Mesodermal cell (in vitro differentiated cells): ENCODE measurements around the gene HAP1.

ENCODE experiments used
- H3K27ac ChIP-seq: 2 replicates; pipeline ENCODE4 v1.7.0; 2013; ENCODE audit warnings: mild to moderate bottlenecking, low read depth, low read length, moderate library complexity; ENCODE audit not compliant: severe bottlenecking
- H3K36me3 ChIP-seq: 2 replicates; pipeline ENCODE4 v1.7.1; 2013; ENCODE audit warnings: mild to moderate bottlenecking, low read length, moderate library complexity; ENCODE audit not compliant: control insufficient read depth, insufficient read depth
- H3K4me1 ChIP-seq: one replicate; pipeline ENCODE4 v1.7.1; 2013; ENCODE audit warnings: mild to moderate bottlenecking, low read length; ENCODE audit not compliant: insufficient read depth, control insufficient read depth, poor library complexity, severe bottlenecking
- H3K4me3 ChIP-seq: 2 replicates; pipeline ENCODE4 v1.7.0; 2013; ENCODE audit warnings: low read length, control low read depth, mild to moderate bottlenecking; ENCODE audit not compliant: insufficient read depth, poor library complexity, severe bottlenecking; ENCODE audit errors: extremely low read depth
- H3K9me3 ChIP-seq: 2 replicates; pipeline ENCODE4 v1.7.1; 2013; ENCODE audit warnings: mild to moderate bottlenecking, low read length, moderate library complexity; ENCODE audit not compliant: control insufficient read depth
- WGBS, 2 experiments: methylation state at CpG; one replicate each; pipeline ENCODE4 v1.1.5; 2013; ENCODE audit warnings: missing lambda C conversion rate in 2 of 2; ENCODE audit not compliant: insufficient coverage in 2 of 2; 5-methylcytosine and 5-hydroxymethylcytosine counted together

HAP1 gene

DNA sequence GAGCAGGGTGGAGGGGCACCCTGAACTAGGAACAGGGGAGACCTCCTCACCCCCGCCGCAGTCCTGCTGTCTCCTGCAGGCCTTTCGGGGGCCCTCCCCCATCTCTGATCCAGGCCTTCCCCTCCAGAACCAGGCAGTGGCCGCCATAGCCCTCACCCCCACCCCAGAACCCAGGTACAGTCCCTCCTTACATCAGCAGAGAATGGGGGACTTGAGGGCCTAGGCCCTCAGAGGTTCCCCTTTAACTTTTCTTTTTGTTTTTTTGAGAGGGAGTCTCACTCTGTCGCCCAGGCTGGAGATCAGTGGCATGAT is 4.3 kb upstream of the HAP1 start:
- Histone ChIP-seq H3K4me1 (peaks cover 2% of the 10 kb centered on the region), H3K27ac (no peak overlapping the region), H3K9me3 (no peaks in the 10 kb centered on the region), H3K36me3 (no peaks in the 10 kb centered on the region), H3K4me3 (no peak overlapping the region)
- WGBS, 2 experiments: 97% methylated on average over 4 of the region's 5 CpGs; no CpG with 5 or more reads in 1 of the 2 experiments

DNA sequence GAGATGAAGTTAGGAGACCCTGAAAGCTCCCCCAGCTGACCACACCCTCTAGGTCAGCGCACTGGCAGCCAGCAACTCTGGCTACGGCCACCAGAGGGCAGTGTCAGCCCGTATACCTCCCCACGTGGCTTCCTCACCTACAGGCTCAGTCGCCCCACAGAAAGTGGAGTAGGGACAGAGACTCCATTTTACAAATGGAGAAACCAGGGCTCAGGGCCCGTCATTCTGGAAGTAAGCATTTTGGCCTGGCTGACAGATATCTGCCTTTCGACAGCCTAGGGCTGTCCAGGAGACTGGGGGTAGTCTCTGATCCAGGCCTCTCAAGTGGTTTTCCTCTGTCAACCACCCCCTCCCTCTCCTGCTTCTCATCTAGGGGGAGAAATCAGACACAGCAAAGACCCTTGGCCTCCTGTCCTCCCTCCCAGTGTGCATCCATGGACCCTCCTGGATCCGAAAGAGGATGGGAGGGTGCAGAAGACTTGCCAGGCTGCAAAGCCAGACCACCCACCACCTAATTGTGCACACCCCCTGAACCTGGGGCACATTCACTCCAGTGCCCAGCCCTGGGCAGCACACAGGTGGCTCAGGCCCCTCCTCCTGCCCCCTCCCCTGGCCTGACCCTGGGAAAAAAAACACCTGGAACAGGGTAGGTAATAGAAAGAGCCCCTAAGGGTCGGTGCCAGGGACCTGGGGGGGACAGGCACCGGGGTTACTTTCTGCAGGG is 3.8 kb upstream of the HAP1 start:
- WGBS, 2 experiments: 25 to 44% methylated on average over 5 to 8 of the region's 10 CpGs
- Histone ChIP-seq H3K36me3 (no peaks in the 10 kb centered on the region), H3K27ac (no peak overlapping the region), H3K4me3 (no peak overlapping the region), H3K9me3 (no peaks in the 10 kb centered on the region), H3K4me1 (peaks cover 2% of the 10 kb centered on the region)

DNA sequence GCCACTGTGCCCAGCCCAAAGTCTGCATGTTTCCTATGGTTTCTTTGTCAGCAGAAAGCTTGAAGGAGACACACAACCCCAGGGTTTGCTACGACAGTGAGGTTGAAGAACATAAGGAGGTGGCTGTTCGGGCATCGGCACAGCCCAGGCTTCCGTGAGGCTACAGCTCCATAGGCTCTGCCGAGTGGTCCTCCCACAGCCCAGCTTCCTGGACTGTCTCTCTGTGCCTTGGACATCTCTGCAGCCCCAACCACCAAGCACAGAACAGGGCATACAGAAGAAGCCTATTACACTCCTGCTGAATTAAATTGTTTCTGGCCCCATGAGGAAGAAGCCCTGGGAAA is 3.2 kb upstream of the HAP1 start:
- H3K36me3 ChIP-seq: no peaks in the 10 kb centered on the region
- H3K4me3 ChIP-seq: no peak overlapping the region
- peaks cover 2% of the 10 kb centered on the region for H3K4me1 ChIP-seq
- 31 to 49% methylated on average over 4 to 5 of the region's 5 CpGs for WGBS, 2 experiments
- no peak overlapping the region for H3K27ac ChIP-seq
- H3K9me3 ChIP-seq: no peaks in the 10 kb centered on the region

DNA sequence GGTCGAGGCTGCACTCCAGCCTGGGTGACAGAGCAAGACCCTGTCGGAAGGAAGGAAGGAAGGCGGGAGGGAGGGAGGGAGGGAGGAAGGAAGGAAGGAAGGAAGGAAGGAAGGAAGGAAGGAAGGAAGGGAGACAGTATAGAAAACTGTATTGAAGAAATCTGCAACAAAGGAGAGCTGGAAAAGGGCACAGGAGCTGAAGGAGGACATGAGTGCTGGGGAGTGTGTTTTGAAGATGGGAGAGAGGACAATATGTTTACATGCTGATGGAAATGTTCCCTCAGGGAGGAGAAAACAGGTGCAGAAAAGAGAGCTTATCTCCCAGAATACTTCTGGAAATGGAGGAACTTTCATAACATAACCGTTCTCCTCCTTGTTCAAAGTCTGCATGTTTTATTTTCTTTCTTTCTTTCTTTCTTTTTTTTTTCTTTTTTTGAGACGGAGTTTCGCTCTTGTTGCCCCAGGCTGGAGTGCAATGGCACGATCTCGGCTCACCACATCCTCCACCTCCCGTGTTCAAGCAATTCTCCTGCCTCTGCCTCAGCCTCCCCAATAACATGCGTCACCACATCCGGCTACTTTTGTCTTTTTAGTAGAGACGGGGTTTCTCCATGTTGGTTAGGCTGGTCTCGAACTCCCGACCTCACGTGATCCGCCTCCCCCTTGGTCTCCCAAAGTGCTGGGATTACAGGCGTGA is 2.7 kb upstream of the HAP1 start:
- Histone ChIP-seq H3K9me3 (no peaks in the 10 kb centered on the region), H3K4me3 (no peak overlapping the region), H3K36me3 (no peaks in the 10 kb centered on the region), H3K4me1 (peaks cover 2% of the 10 kb centered on the region), H3K27ac (no peak overlapping the region)
- WGBS, 2 experiments: 77% methylated on average over 13 to 15 of the region's 17 CpGs

DNA sequence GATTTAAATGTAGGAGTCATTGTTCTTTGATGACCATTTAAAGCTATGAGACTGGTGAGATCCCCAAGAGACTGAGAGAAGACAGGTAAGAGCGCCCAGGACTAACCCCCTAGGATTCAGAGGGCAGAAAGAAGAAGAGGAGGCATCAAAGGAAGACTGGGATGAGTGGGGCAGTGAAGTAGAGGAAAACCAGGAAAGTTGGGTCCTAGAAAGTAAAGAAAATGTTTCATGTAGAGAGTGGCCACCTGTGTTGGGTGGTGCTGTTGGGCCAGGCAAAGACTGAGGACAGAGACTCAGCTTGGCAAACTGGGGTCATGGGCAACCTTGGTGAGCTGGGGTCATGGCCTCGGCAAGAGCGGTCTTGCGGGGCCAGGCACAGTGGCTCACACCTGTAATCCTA is 1.3 kb upstream of the HAP1 start:
- H3K4me1 ChIP-seq: peaks cover 2% of the 10 kb centered on the region
- no peak overlapping the region for H3K4me3 ChIP-seq
- no peak overlapping the region for H3K27ac ChIP-seq
- H3K9me3 ChIP-seq: no peaks in the 10 kb centered on the region
- no peaks in the 10 kb centered on the region for H3K36me3 ChIP-seq
- 80 to 98% methylated on average over 4 of the region's 4 CpGs for WGBS, 2 experiments

DNA sequence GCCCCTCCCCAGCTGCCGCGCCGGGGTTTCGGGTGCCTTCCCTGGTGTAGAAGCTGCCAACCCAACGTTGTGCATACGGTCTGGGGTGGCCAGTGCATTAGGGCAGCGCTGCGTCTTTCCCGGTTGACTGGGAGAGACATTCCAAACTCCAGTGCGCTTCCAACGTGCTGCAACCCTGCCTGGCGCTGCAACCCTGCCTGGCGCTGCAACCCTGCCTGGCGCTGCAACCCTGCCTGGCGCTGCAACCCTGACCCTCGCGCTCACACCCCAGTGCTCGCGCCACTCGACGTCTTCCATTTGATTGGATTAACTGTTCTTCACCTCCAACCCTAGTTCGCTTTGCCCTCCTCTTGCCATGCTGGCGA is 488 bp upstream of the HAP1 start:
- no peaks in the 10 kb centered on the region for H3K9me3 ChIP-seq
- peaks cover 2% of the 10 kb centered on the region for H3K4me1 ChIP-seq
- H3K4me3 ChIP-seq: peak overlapping the region; percentile 39
- 1 to 5% methylated on average over 20 to 23 of the region's 23 CpGs for WGBS, 2 experiments
- H3K27ac ChIP-seq: no peak overlapping the region
- H3K36me3 ChIP-seq: no peaks in the 10 kb centered on the region

DNA sequence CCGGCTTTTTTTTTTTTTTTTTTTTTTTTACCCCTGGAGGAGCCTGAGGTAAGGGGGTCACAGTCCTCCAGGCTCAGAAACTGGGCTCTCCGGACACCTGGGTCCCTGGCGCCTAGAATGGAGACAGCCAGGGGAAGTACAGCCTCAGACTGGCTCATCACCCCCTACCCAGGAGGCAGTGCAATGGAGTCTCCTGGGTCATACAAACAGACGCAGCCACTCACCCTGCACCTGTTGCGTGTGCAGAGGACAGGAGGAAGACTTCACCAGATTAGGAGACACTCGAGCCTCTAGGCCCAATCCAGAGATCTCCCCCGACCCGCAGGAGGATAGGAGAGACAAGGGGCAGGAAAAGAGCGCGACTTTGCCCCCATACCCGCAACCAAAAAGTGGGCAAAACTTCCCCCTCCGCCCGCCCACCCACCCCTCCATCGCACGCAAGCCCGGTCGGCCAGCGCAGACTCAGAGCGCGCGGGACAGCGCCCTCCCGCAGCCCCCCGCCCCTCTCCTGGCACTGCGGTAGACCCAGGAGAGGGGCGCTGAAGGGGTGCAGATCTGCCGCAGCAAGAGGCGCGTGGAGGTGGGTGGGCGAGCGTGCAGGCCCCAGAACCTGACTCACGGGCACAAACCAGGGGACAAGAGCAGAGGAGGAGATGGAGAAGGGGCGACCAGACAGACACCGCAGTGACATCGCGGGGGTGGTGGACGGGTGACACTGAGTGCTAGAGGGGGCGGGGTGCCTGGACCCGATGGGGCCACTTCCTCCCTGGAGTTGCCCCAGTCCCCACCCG is 900 bp downstream of the HAP1 start:
- Histone ChIP-seq H3K4me1 (peaks cover 2% of the 10 kb centered on the region), H3K9me3 (no peaks in the 10 kb centered on the region), H3K36me3 (no peaks in the 10 kb centered on the region), H3K27ac (no peak overlapping the region), H3K4me3 (peak overlapping the region; percentile 39)
- WGBS, 2 experiments: 9 to 23% methylated on average over 14 to 17 of the region's 40 CpGs

DNA sequence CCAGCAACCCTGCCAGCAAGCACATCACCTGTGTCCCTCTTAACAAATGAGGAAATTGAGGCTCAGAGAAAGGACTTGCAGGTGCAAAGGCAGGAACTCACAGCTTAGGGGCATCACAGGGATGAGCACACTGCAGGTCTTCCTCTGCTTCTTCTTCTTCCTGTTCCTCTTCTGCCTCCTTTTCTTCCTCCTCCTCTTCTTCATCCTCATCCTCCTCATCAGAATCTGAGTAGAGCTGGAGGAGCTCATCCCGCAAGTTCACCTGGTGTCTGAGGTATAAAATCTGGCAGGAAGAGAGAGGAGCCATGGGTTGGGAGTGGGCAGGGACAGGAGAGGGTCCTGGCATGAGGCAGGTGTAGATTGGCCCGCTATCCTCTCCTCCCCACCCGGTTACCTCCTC is 2.6 kb downstream of the HAP1 start:
- no peaks in the 10 kb centered on the region for H3K9me3 ChIP-seq
- H3K4me1 ChIP-seq: peaks cover 2% of the 10 kb centered on the region
- H3K36me3 ChIP-seq: no peaks in the 10 kb centered on the region
- no peak overlapping the region for H3K4me3 ChIP-seq
- WGBS, 2 experiments: 40% methylated on average over 1 of the region's 3 CpGs; no CpG with 5 or more reads in 1 of the 2 experiments
- no peak overlapping the region for H3K27ac ChIP-seq

DNA sequence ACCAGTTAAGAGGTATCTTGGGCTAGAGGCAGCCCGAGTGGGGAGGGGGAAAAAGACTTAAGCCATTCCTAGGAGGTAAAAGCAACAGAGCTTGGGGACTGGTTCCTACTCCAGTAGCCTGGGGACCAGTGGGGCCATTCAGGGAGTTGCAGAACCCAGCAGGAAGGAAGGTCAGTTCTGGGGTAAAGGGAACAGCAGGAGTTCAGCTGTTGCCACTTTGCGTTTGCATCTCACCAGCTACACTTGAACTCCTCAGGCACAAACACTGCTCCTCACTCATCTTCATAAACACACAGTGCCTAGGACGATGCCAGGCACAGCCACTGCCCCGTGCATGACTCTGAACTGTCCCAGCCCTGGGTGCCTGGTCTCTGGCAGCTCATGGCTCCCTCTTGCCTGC is 4.0 kb downstream of the HAP1 start:
- H3K9me3 ChIP-seq: no peaks in the 10 kb centered on the region
- H3K4me3 ChIP-seq: no peak overlapping the region
- peaks cover 2% of the 10 kb centered on the region for H3K4me1 ChIP-seq
- WGBS, 2 experiments: 47 to 52% methylated on average over 1 to 4 of the region's 4 CpGs
- no peak overlapping the region for H3K27ac ChIP-seq
- no peaks in the 10 kb centered on the region for H3K36me3 ChIP-seq

DNA sequence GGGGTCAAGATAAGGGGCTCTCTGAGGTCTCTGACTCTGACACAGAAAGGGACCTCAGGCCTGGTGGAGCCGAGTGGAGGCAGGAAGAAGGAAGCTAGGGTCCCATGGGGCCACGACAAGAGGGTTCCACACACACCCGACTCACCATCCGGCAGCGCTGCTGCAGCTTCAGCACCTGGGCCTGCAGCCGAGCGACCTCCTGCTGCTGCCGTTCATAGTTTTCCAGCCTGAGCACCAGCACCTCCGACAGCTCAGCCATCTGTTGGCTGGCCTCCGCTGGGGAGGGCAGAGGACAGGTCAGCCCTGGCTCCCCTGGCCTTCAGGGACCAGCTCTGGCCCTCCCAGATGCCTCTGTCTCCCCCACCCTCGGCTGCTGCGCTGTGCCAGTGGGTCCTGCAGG is 6.4 kb downstream of the HAP1 start:
- 75 to 76% methylated on average over 11 to 12 of the region's 12 CpGs for WGBS, 2 experiments
- H3K27ac ChIP-seq: no peak overlapping the region
- H3K4me3 ChIP-seq: no peak overlapping the region
- no peaks in the 10 kb centered on the region for H3K4me1 ChIP-seq
- no peaks in the 10 kb centered on the region for H3K9me3 ChIP-seq
- no peaks in the 10 kb centered on the region for H3K36me3 ChIP-seq

DNA sequence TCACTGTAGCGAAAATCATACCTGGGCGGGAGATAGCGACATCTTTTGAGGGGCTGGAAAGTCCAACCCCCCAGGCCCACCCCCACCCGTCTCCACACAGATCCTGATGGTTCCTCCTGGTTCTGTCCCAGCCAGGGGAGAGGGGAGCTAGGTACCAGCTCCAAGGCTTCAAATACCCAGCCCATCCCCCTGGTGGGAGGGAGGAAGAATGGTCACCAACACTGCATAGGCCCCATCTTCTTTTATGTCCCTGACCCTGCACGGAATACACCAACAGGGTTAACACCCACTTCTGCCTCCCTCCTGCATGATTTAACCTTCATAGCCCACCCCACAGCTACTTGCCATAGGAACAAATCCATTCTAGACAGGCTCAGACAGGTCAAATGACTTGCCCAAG is 9.3 kb downstream of the HAP1 start:
- H3K36me3 ChIP-seq: no peaks in the 10 kb centered on the region
- no peak overlapping the region for H3K27ac ChIP-seq
- 43 to 100% methylated on average over 1 to 2 of the region's 5 CpGs for WGBS, 2 experiments
- H3K9me3 ChIP-seq: no peaks in the 10 kb centered on the region
- no peak overlapping the region for H3K4me3 ChIP-seq
- H3K4me1 ChIP-seq: no peaks in the 10 kb centered on the region
